GM12873 (cell line): ENCODE results near the gene NCAPH2.

Experiments used
- CTCF ChIP-seq: IDR thresholded peaks from 2 replicates; pipeline ENCODE4 v1.5.1; 2012; ENCODE audit warnings: low read depth, mild to moderate bottlenecking, moderate library complexity, low read length, control low read depth; ENCODE audit not compliant: insufficient read depth; ENCODE audit errors: missing control alignments

The NCAPH2 gene

GRCh38 chr22:50547263-50547985 lies 39.4 kb downstream of the NCAPH2 start:
- TF ChIP-seq CTCF = no peak

- TF ChIP-seq CTCF = no peak
These were observed 40.3 kb downstream of the NCAPH2 start for GRCh38 chr22:50548040-50548920.

- no peak for TF ChIP-seq CTCF
These were observed 41.1 kb downstream of the NCAPH2 start for GRCh38 chr22:50548921-50549790.

GRCh38 chr22:50550395-50550794 lies 42.4 kb downstream of the NCAPH2 start:
- TF ChIP-seq CTCF = no peak

GRCh38 chr22:50551160-50551752 lies 43.2 kb downstream of the NCAPH2 start:
- no peak for TF ChIP-seq CTCF

GRCh38 chr22:50553310-50553709 lies 45.3 kb downstream of the NCAPH2 start:
- no peak for TF ChIP-seq CTCF
